HFF-Myc (cell line): ENCODE results near the gene CLSTN1.

Source experiments
- DNase-seq: peaks from one replicate; pipeline ENCODE4 v3.0.0-alpha.2; 2011; ENCODE audit warnings: low read depth; ENCODE audit errors: extremely low read depth
- H3K4me3 ChIP-seq: replicated peaks from 2 replicates; pipeline ENCODE4 v1.5.1; 2011; ENCODE audit warnings: low read depth, mild to moderate bottlenecking, control low read depth, low read length
- TF ChIP-seq, protein P1 (sequence below): IDR thresholded peaks from 2 replicates; pipeline ENCODE4 v1.5.1; 2012; ENCODE audit warnings: mild to moderate bottlenecking, low read depth, low read length, control low read depth; ENCODE audit errors: missing control alignments

CLSTN1 gene

DNA sequence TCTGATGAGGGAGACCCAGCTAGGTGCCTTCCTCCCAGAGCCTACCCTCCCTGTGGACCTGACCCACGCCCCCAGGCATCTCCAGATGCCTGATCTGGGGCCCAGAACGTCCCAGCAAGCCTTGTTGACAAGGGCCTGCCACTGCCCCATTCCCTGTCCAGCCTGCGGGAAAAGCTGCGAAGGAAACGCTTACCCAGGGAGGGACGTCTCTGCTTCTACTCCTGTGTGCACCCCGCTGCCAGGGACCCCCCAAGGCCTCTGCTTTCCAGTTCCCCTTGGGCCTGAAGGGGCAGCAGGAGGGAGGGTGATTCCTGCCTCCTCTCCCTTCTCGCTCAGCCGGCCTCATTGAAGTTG, 11.6 kb upstream of the CLSTN1 start:
- no peak overlapping the region for H3K4me3 ChIP-seq
- no peak for DNase-seq
- TF ChIP-seq, protein P1, sequence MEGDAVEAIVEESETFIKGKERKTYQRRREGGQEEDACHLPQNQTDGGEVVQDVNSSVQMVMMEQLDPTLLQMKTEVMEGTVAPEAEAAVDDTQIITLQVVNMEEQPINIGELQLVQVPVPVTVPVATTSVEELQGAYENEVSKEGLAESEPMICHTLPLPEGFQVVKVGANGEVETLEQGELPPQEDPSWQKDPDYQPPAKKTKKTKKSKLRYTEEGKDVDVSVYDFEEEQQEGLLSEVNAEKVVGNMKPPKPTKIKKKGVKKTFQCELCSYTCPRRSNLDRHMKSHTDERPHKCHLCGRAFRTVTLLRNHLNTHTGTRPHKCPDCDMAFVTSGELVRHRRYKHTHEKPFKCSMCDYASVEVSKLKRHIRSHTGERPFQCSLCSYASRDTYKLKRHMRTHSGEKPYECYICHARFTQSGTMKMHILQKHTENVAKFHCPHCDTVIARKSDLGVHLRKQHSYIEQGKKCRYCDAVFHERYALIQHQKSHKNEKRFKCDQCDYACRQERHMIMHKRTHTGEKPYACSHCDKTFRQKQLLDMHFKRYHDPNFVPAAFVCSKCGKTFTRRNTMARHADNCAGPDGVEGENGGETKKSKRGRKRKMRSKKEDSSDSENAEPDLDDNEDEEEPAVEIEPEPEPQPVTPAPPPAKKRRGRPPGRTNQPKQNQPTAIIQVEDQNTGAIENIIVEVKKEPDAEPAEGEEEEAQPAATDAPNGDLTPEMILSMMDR = no peak

DNA sequence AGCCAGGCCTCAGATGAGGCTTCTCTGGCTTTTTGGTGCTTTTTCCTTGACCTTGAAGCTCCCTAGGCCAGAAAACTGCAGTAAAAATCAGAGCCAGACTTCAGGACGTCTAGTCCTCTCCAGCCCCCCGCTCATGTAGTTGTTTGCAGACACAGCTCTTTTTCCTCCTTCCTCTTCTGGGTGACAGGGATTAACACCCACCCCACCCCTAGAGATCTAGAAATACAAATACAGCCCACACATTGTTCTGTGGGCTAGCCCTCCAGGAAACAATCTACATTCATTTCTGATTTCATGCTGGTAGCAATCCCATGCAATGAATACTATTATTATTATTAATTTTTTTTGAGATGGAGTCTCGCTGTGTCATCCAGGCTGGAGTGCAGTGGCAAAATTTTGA, 9.9 kb upstream of the CLSTN1 start:
- H3K4me3 ChIP-seq = no peak overlapping the region
- DNase-seq = no peak
- TF ChIP-seq, protein P1 = no peak

DNA sequence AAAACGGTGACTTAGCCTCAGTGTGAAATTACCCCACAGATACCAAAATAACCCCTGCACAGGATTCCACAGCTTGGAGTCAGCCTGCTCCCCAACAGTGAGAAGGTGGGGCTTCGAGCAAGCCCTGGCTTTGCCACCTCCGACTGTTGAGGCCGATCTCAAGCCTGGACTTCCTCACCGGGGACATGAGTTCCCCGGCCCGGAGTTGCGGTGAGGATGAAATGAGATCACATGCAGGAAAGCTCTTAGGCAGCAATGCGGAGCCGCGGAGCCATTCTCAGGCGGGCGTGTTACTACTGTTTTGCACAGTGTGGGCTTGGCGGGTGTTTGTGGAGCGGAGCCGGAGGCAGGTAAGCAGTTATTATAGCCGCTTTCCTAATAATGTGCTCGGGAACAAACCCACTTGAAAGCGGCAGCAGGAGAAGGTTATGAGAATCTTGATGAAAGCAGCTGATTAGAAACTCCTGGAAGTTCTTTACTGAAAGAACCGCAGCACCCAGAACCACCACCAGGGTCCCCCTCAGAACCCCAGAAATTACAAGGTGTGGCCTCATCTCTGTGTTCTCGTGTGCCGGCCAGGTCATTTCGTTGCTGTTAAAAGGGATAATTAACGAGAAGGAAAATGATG, 3.9 kb upstream of the CLSTN1 start:
- TF ChIP-seq, protein P1 = peak; percentile 38
- no peak overlapping the region for H3K4me3 ChIP-seq
- DNase-seq = no peak

DNA sequence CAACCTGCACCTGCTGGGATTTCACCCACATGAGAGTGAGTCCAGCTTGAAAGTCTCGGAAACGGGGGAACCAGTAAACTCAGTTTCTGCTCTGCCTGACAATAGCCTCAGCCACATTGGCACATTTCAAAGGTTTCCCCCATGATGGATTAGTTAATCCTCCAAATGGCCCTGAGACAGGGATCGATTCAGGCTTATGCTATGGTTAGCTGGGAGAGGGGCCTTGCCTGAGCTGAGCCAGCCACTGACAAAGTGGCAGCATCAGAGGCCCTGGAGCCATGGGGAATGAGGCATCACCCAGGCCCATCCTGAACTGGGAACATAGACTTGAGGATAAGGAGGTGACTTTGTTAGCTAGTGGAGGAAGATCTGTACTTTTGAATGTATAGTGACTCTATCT, 2.9 kb upstream of the CLSTN1 start:
- no peak overlapping the region for H3K4me3 ChIP-seq
- DNase-seq = no peak
- TF ChIP-seq, protein P1 = no peak

DNA sequence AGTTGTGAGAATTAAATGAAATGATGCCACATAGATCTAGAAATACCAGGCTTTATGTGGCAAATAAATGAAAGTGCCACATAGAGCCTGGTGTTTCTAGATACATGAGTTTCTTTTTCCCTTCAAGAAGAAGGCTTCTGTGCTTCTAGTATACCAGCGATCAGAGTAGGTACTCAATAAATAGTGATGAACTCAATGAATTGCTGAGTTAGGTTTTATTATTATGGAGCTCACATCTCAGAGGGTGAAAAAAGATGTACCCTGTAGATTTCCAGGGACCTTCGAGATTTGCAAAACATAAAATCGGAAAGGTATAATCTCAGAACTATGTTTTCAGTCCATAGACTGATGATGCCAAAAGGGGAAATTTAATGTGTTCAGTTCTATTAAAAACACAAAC, 2.3 kb upstream of the CLSTN1 start:
- no peak overlapping the region for H3K4me3 ChIP-seq
- TF ChIP-seq, protein P1 = no peak
- DNase-seq = no peak

DNA sequence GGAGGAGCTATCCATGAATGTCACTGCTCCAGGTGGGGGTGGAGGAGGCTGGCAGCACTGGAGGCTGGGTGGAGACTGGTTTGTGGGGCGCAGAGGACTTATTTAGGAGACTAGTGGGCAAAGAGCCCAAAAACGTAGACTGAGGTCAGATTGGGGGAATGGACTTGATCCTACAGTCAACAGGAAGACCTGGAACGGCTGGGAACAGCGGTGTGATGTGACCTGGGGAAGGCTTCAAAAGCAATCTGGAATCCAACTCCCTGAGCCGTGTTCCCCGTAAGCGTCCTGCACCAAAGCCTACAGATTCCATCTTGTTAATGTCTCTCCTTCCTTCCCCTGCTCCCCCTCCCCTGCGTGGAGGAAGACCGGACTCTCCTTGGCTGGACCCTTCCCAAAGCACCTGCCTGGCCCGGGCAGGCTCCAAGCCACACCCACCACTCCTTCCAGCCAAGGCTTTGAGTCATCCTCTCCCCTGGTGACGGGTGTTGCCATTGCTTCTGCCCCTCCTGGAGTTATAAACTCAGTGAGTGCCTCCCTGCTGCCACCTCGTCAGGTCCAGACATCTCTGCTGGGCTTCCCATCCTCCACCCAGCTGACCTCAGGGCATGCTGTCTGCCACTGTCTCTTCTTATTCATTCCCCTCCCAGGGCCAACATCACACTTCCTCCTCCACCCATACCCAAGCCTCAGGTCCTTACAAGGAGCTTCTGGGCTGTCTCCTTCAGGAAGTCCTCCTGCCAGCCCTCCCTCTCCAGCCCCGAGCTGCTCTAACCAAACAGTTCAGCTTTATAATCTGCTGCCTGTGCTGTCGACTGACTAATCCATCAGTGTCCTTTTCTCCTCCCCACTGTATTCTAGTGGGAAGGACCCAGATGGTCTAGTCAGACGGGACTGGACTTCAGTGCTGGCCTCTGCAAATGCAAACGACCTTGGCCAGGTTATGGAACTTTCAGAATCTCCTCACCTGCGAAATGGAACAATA, 1.6 kb upstream of the CLSTN1 start:
- TF ChIP-seq, protein P1 = no peak
- no peak overlapping the region for H3K4me3 ChIP-seq

More for the DNA sequence above, 1.6 kb upstream of the CLSTN1 start:
- DNase-seq = no peak
